HL-60 (cell line): ENCODE results near the gene SLC26A4.

ENCODE experiments used
- DNase-seq, 2 experiments: peaks; one replicate each; pipeline ENCODE4 v3.0.0-alpha.2; 2010 to 2020; ENCODE audit warnings: low read depth in 1 of 2, low spot score in 1 of 2
- H3K27ac ChIP-seq: fragments of 250-450 bp; sonication (Bioruptor Pico); replicated peaks from 2 replicates; pipeline ENCODE4 v1.5.1; 2020; ENCODE audit warnings: mild to moderate bottlenecking, moderate library complexity
- H3K27me3 ChIP-seq: fragments of 250-450 bp; sonication (Bioruptor Pico); 2 replicates; pipeline ENCODE4 v1.5.1; 2021; ENCODE audit warnings: mild to moderate bottlenecking, moderate library complexity; ENCODE audit not compliant: insufficient read depth, poor library complexity, severe bottlenecking
- H3K4me3 ChIP-seq: replicated peaks from 2 replicates; pipeline ENCODE4 v1.5.1; 2011; ENCODE audit warnings: mild to moderate bottlenecking, control low read depth, low read length; ENCODE audit not compliant: insufficient read depth
- CTCF ChIP-seq: IDR thresholded peaks from one replicate; pipeline ENCODE4 v1.5.1; 2011; ENCODE audit warnings: low read length, control low read depth, inconsistent platforms; ENCODE audit not compliant: insufficient read depth
- GABPA ChIP-seq: IDR thresholded peaks from 2 replicates; pipeline ENCODE4 v1.6.1; 2012; ENCODE audit warnings: low read depth
- POLR2AphosphoS5 ChIP-seq: IDR thresholded peaks from 2 replicates; pipeline ENCODE4 v1.6.1; 2012; ENCODE audit warnings: low read depth
- REST ChIP-seq: IDR thresholded peaks from 2 replicates; pipeline ENCODE4 v1.6.1; 2012; ENCODE audit warnings: low read depth; ENCODE audit not compliant: insufficient replicate concordance
- SPI1 ChIP-seq: IDR thresholded peaks from 2 replicates; pipeline ENCODE4 v1.6.1; 2012; ENCODE audit warnings: low read depth, mild to moderate bottlenecking, borderline replicate concordance

SLC26A4 gene

DNA sequence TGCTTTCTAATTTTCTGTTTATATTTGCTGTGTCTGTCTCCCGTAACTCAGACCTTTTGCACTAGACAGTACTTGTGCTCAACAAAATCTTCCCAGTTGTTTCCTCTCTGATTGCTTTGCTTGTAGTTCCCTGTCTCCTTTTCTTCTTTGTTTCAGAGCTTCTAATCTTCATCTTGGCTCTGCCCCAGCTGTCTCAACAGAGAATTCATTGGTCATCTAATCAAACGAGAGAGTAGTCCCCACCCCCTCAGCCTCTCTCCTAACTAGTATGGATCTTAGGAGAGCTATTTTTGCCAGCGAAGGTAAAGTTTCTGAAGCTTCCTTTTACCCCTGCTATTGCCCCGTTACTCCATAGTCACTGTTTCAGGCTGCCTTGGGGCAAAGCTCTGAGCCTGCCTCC, 32.8 kb downstream of the SLC26A4 start:
- Histone ChIP-seq H3K4me3 (no peak overlapping the region), H3K27ac (no peak overlapping the region), H3K27me3 (peaks cover 2% of the 10 kb centered on the region)
- DNase-seq = no peak
- TF ChIP-seq GABPA = no peak
- no peak for TF ChIP-seq SPI1
- no peak for TF ChIP-seq CTCF
- TF ChIP-seq REST = no peak
- TF ChIP-seq POLR2AphosphoS5 = no peak

GRCh38 chr7:107694386-107694785, 33.8 kb downstream of the SLC26A4 start:
- DNase-seq = no peak
- H3K27me3 ChIP-seq = peaks cover 2% of the 10 kb centered on the region
- H3K4me3 ChIP-seq = no peak overlapping the region
- TF ChIP-seq REST (no peak), GABPA (no peak), SPI1 (no peak), CTCF (no peak), POLR2AphosphoS5 (no peak)
- no peak overlapping the region for H3K27ac ChIP-seq

DNA sequence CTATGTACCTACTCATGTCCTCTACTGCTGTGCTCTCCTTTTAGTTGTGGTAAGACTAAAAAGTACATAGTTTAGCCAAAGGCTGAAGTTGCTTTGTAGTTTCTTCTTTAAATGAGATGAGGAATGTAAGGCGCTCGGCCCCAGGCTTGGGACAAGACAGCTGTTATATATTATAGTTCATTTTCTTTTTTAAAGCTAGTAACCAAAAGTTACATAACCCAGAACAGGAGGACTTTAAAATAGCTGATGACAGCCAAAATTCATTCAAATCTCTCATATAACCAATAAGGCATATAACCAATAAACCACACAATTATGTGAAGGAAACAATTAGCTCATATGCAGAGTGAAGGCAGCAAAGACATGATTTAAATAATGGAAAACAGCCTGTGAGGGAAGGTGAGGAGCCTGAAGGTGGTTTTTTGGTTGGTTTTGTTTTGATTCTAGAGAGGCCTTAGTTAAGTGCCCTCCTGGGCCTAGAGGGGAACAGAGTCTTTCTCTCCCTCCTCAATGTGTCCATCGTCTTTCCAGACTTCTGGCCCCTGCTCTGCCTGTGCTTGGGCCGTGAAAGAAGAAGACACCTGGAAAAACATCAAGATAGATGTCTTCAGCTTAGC, 35.8 kb downstream of the SLC26A4 start:
- no peak for TF ChIP-seq GABPA
- no peak for TF ChIP-seq SPI1
- no peak for TF ChIP-seq POLR2AphosphoS5
- no peak for TF ChIP-seq CTCF
- no peak for TF ChIP-seq REST
- Histone ChIP-seq H3K4me3 (no peak overlapping the region), H3K27me3 (peaks cover 7% of the 10 kb centered on the region), H3K27ac (no peak overlapping the region)
- no peak for DNase-seq
